H1 (cell line): ENCODE measurements around the gene RTN4RL2. TPM values are rescaled to one million over a fixed set of nuclear protein-coding genes. Genes with fewer than 3 reads are reported as not detected.
A peak's percentile ranks its signal among the peaks of the same experiment; 100 is the strongest.

ENCODE experiments used
- CTCF ChIA-PET: fragments of 300-600 bp; sonication (Branson Sonifier 250); formaldehyde crosslinking; loops from one replicate; lab custom pipeline; 2021; ENCODE audit not compliant: partially characterized antibody; lab: Charles Lee
- POLR2A ChIA-PET: fragments of 300-600 bp; sonication (Branson Sonifier 250); formaldehyde crosslinking; loops from one replicate; lab custom pipeline; 2021; ENCODE audit warnings: inconsistent platforms; ENCODE audit not compliant: partially characterized antibody; lab: Charles Lee
- DNase-seq, 2 experiments: peaks; one replicate each; pipeline versions ENCODE4 v3.0.0 to v3.0.0-alpha.2; 2010 to 2022; ENCODE audit warnings: low spot score in 2 of 2, low read depth in 1 of 2, mixed read lengths in 1 of 2
- FAIRE-seq: peaks from 2 replicates; lab custom pipeline; 2011; peaks lifted over from hg19 to GRCh38; lab: Jason Lieb, UNC
- H2AFZ ChIP-seq: 2 replicates; pipeline ENCODE4 v1.8.1; 2012; ENCODE audit warnings: low read length, inconsistent platforms
- H2AK5ac ChIP-seq: 2 replicates; pipeline ENCODE4 v1.6.1; 2013; ENCODE audit warnings: low read depth, low read length
- H2BK120ac ChIP-seq: replicated peaks from 2 replicates; pipeline ENCODE3; 2013; ENCODE audit warnings: low read depth, low read length, inconsistent platforms
- H2BK12ac ChIP-seq: 2 replicates; pipeline ENCODE4 v1.6.1; 2013; ENCODE audit warnings: low read depth, low read length
- H2BK15ac ChIP-seq: 2 replicates; pipeline ENCODE4 v1.6.1; 2013; ENCODE audit warnings: low read length
- H2BK20ac ChIP-seq: 2 replicates; pipeline ENCODE4 v1.6.1; 2013; ENCODE audit warnings: low read length
- H2BK5ac ChIP-seq: 2 replicates; pipeline ENCODE4 v1.6.1; 2013; ENCODE audit warnings: low read depth, low read length
- H3K14ac ChIP-seq: 2 replicates; pipeline ENCODE4 v1.6.1; 2013; ENCODE audit warnings: inconsistent platforms; ENCODE audit not compliant: insufficient read length
- H3K18ac ChIP-seq: 2 replicates; pipeline ENCODE4 v1.6.1; 2013; ENCODE audit warnings: low read length; ENCODE audit errors: extremely low read depth
- H3K23ac ChIP-seq: 2 replicates; pipeline ENCODE4 v1.6.1; 2013; ENCODE audit warnings: inconsistent platforms; ENCODE audit not compliant: insufficient read length
- H3K23me2 ChIP-seq: 2 replicates; pipeline ENCODE4 v1.6.1; 2013; ENCODE audit warnings: low read depth, low read length
- H3K27ac ChIP-seq: 2 replicates; pipeline ENCODE4 v1.6.1; 2011; ENCODE audit warnings: low read depth, low read length, inconsistent platforms
- H3K27me3 ChIP-seq, 4 experiments: replicated peaks in 1 of 4; 1 replicate in 1 of 4; 2 replicates in 3 of 4; pipeline versions ENCODE4 v1.6.1 to v1.8.1; 2011 to 2013; ENCODE audit warnings: low read length in 3 of 4, mild to moderate bottlenecking in 3 of 4, inconsistent platforms in 2 of 4, mixed read lengths in 2 of 4, moderate library complexity in 1 of 4; ENCODE audit not compliant: control insufficient read depth in 3 of 4, insufficient read depth in 3 of 4; ENCODE audit errors: extremely low read depth in 1 of 4
- H3K36me3 ChIP-seq, 4 experiments: 2 replicates each; pipeline versions ENCODE4 v1.6.1 to v1.8.1; 2011 to 2013; ENCODE audit warnings: mild to moderate bottlenecking in 4 of 4, low read length in 3 of 4, moderate library complexity in 2 of 4, control low read depth in 1 of 4, inconsistent platforms in 1 of 4; ENCODE audit not compliant: insufficient read depth in 4 of 4, control insufficient read depth in 2 of 4
- H3K4ac ChIP-seq: replicated peaks from 2 replicates; pipeline ENCODE3; 2013; ENCODE audit warnings: low read length, low read depth, mixed read lengths, inconsistent platforms; ENCODE audit not compliant: insufficient read length
- H3K4me1 ChIP-seq, 4 experiments: replicated peaks in 1 of 4; 1 replicate in 1 of 4; 2 replicates in 3 of 4; pipeline versions ENCODE4 v1.6.1 to v1.8.1; 2011 to 2013; ENCODE audit warnings: low read length in 3 of 4, inconsistent platforms in 2 of 4, mixed read lengths in 1 of 4; ENCODE audit not compliant: insufficient read depth in 4 of 4, control insufficient read depth in 3 of 4
- H3K4me2 ChIP-seq, 2 experiments: 2 replicates each; pipeline versions ENCODE4 v1.6.1 to v1.8.1; 2011 to 2013; ENCODE audit warnings: low read depth in 2 of 2, low read length in 2 of 2, control low read depth in 1 of 2, inconsistent platforms in 1 of 2, mild to moderate bottlenecking in 1 of 2; ENCODE audit not compliant: insufficient read depth in 1 of 2
- H3K4me3 ChIP-seq, 4 experiments: fragments of 200-600, 300-600 bp in 1 of 4; sonication (generic), shearing (Covaris generic), sonication (Bioruptor Twin) in 1 of 4; 2 replicates each; pipeline versions ENCODE4 v1.5.1 to v1.8.1; 2011 to 2016; ENCODE audit warnings: low read length in 4 of 4, low read depth in 3 of 4, control low read depth in 2 of 4, inconsistent platforms in 2 of 4, mild to moderate bottlenecking in 2 of 4, mixed read lengths in 1 of 4, moderate library complexity in 1 of 4; ENCODE audit not compliant: insufficient read depth in 2 of 4; ENCODE audit errors: extremely low read depth in 1 of 4
- H3K56ac ChIP-seq: replicated peaks from 2 replicates; pipeline ENCODE3; 2013; ENCODE audit warnings: low read depth, mild to moderate bottlenecking, mixed read lengths, low read length, inconsistent platforms; ENCODE audit not compliant: insufficient read length
- H3K79me1 ChIP-seq: 2 replicates; pipeline ENCODE4 v1.6.1; 2013; ENCODE audit warnings: low read depth, low read length, control low read depth
- H3K79me2 ChIP-seq, 2 experiments: 2 replicates each; pipeline versions ENCODE4 v1.6.1 to v1.8.1; 2012 to 2013; ENCODE audit warnings: low read length in 2 of 2, mild to moderate bottlenecking in 2 of 2, inconsistent platforms in 1 of 2; ENCODE audit not compliant: insufficient read depth in 2 of 2, control insufficient read depth in 1 of 2
- H3K9ac ChIP-seq, 4 experiments: replicated peaks in 1 of 4; 1 replicate in 1 of 4; 2 replicates in 3 of 4; pipeline versions ENCODE4 v1.6.1 to v1.8.1; 2011 to 2013; ENCODE audit warnings: low read depth in 3 of 4, low read length in 3 of 4, control low read depth in 2 of 4, mild to moderate bottlenecking in 2 of 4, moderate library complexity in 2 of 4, inconsistent platforms in 1 of 4; ENCODE audit errors: extremely low read depth in 1 of 4
- H3K9me3 ChIP-seq, 2 experiments: 2 replicates each; pipeline versions ENCODE4 v1.6.1 to v1.8.1; 2012 to 2013; ENCODE audit warnings: mild to moderate bottlenecking in 2 of 2, moderate library complexity in 2 of 2, control low read depth in 1 of 2, inconsistent platforms in 1 of 2, low read depth in 1 of 2, low read length in 1 of 2, mixed read lengths in 1 of 2; ENCODE audit not compliant: insufficient read depth in 2 of 2
- H4K20me1 ChIP-seq, 2 experiments: replicated peaks in 1 of 2; 2 replicates each; pipeline versions ENCODE3 to v1.8.1; 2011 to 2013; ENCODE audit warnings: inconsistent platforms in 2 of 2, low read length in 2 of 2, mild to moderate bottlenecking in 1 of 2; ENCODE audit not compliant: insufficient read depth in 2 of 2, control insufficient read depth in 1 of 2
- H4K5ac ChIP-seq: 2 replicates; pipeline ENCODE4 v1.6.1; 2013; ENCODE audit warnings: low read length, low read depth, mixed read lengths, inconsistent platforms; ENCODE audit not compliant: insufficient read length
- H4K8ac ChIP-seq: 2 replicates; pipeline ENCODE4 v1.8.0; 2013; ENCODE audit warnings: mild to moderate bottlenecking, moderate library complexity, low read length, inconsistent platforms; ENCODE audit not compliant: insufficient read depth; ENCODE audit errors: extremely low read depth
- H4K91ac ChIP-seq: replicated peaks from 2 replicates; pipeline ENCODE3; 2013; ENCODE audit warnings: low read length, mixed read lengths, inconsistent platforms; ENCODE audit not compliant: insufficient read length
- ATF2 ChIP-seq: IDR thresholded peaks from 2 replicates; pipeline ENCODE4 v1.6.1; 2012; ENCODE audit warnings: low read length, inconsistent platforms
- CTCF ChIP-seq, 3 experiments: IDR thresholded peaks; 1 replicate in 2 of 3; 2 replicates in 1 of 3; pipeline versions ENCODE4 v1.5.1 to v1.6.1; 2011; ENCODE audit warnings: low read length in 3 of 3, mild to moderate bottlenecking in 3 of 3, inconsistent platforms in 2 of 3, low read depth in 1 of 3, moderate library complexity in 1 of 3; ENCODE audit not compliant: insufficient read depth in 1 of 3; ENCODE audit errors: control extremely low read depth in 1 of 3
- JUND ChIP-seq: IDR thresholded peaks from 2 replicates; pipeline ENCODE4 v1.6.1; 2011; ENCODE audit warnings: mild to moderate bottlenecking, improper control_type of control experiment, low read length
- RAD21 ChIP-seq, 2 experiments: IDR thresholded peaks in 1 of 2; conservative IDR thresholded peaks in 1 of 2; 2 replicates each; pipeline ENCODE4 v1.6.1; 2011; ENCODE audit warnings: low read depth in 2 of 2, low read length in 2 of 2, improper control_type of control experiment in 1 of 2, inconsistent platforms in 1 of 2, mild to moderate bottlenecking in 1 of 2, moderate library complexity in 1 of 2
- SAP30 ChIP-seq: fragments of 300-600 bp; sonication (generic); IDR thresholded peaks from 2 replicates; pipeline ENCODE4 v1.7.1; 2012; ENCODE audit warnings: low read length, moderate library complexity, mild to moderate bottlenecking, inconsistent platforms; ENCODE audit not compliant: insufficient read depth, insufficient replicate concordance
- ZNF274 ChIP-seq: IDR thresholded peaks from 2 replicates; pipeline ENCODE4 v1.7.0; 2012; ENCODE audit warnings: low read length, borderline replicate concordance; ENCODE audit errors: extremely low read depth
- WGBS, 2 experiments: shearing (Covaris generic) in 1 of 2; methylation state at CpG; one replicate each; pipeline versions ENCODE4 v1.1.6 to v1.1.7; 2013 to 2015; ENCODE audit warnings: low lambda C conversion rate in 2 of 2, mixed read lengths in 2 of 2, inconsistent platforms in 1 of 2, low coverage in 1 of 2, missing lambda C conversion rate in 1 of 2; ENCODE audit not compliant: insufficient replicate concordance in 2 of 2, insufficient coverage in 1 of 2, insufficient read length in 1 of 2; ENCODE audit errors: extremely low coverage in 1 of 2, missing lambda C conversion rate in 1 of 2; 5-methylcytosine and 5-hydroxymethylcytosine counted together
- polyA plus RNA-seq, 7 experiments: library from polyadenylated mRNA; depleted of rRNA in 3 of 7; stranded (reverse) in 5 of 7; unstranded in 2 of 7; fragments of >200 nt in 5 of 7; fragments of 200-250 nt in 2 of 7; gene quantifications; 1 replicate in 5 of 7; 2 replicates in 1 of 7; 4 replicates in 1 of 7; pipeline versions ENCODE4 v1.2.1 to v1.2.3, GENCODE V29; 2011 to 2013; ENCODE audit warnings: missing spikeins in 2 of 7, mixed read lengths in 2 of 7
- total RNA-seq: library from RNA; stranded (reverse); fragmentation: NEBNext Ultra II Directional; extraction: Animal tissue kit (Norgen Biotek cat#: 25700); gene quantifications from 2 replicates; pipeline ENCODE4 v1.2.1, GENCODE V29; 2021

Gene RTN4RL2
- total and polyA plus RNA-seq, 2 of the 8 experiments (the other 6 are each of a cell fraction or from before 2014, with no cell fraction given) = 11.4 to 23.7 TPM

GRCh38 chr11:57430952-57431351, 29.4 kb upstream of the RTN4RL2 start:
- Histone ChIP-seq H3K23ac (no peak overlapping the region), H2BK120ac (no peak overlapping the region), H2BK12ac (no peak overlapping the region), H4K5ac (no peak overlapping the region), H4K8ac (no peak overlapping the region), H3K4me2 (no peak overlapping the region), H2AK5ac (no peak overlapping the region), H3K36me3 (no peaks in the 10 kb centered on the region), H2BK5ac (0 out of 2 replicates have a peak overlapping the region, but pooled peaks have one; percentile 28), H3K56ac (no peak overlapping the region), H3K27me3 (peaks cover 0 to 11% (median 4%) of the 10 kb centered on the region in 4 experiments; a peak in 5 of 7 replicates), H3K4me1 (peaks cover 0 to 11% (median 5%) of the 10 kb centered on the region in 4 experiments; a peak in 6 of 7 replicates), H3K18ac (no peak overlapping the region), H2BK20ac (no peak overlapping the region), H3K79me1 (no peaks in the 10 kb centered on the region), H3K14ac (no peak overlapping the region), H3K27ac (no peak overlapping the region), H3K4me3 (no peak overlapping the region), H3K79me2 (no peaks in the 10 kb centered on the region), H3K4ac (no peak overlapping the region), H3K9ac (no peak overlapping the region), H4K91ac (no peak overlapping the region), H2BK15ac (no peak overlapping the region), H3K23me2 (no peaks in the 10 kb centered on the region; the same call in 1 of the 2 replicates), H4K20me1 (no peaks in the 10 kb centered on the region), H2AFZ (no peak overlapping the region; the same call in 1 of the 2 replicates), H3K9me3 (no peaks in the 10 kb centered on the region)
- DNase-seq (no peak), FAIRE-seq (no peak)
- CTCF ChIA-PET = interaction anchor here (0.7 to 10.1 kb wide), 16 partner anchors 9 to 106 kb away, joined by 3 to 68 read pairs (median 4); no protein-coding TSS in a partner anchor
- WGBS, 2 experiments = 73% methylated on average over 1 of the region's 1 CpG; no CpG with 5 or more reads in 1 of the 2 experiments
- no peak for TF ChIP-seq SAP30
- no peak for TF ChIP-seq ZNF274
- TF ChIP-seq RAD21 (IDR thresholded peaks at IDR 0.05 in 1 of 2, conservative IDR thresholded peaks at IDR 0.05 in 1 of 2; ENCODE audit: low read depth in 2 of 2, low read length in 2 of 2) = 0 out of 4 replicates have a peak, but pooled peaks of 1 of the 2 experiments have one; percentile 10
- no peak for TF ChIP-seq ATF2
- peak; percentile 11 to 23 (median 21); a peak in 3 of 4 replicates for TF ChIP-seq CTCF (IDR thresholded peaks at IDR 0.05; ENCODE audit: control extremely low read depth in 1 of 3, insufficient read depth in 1 of 3, low read depth in 1 of 3, low read length in 3 of 3)
- TF ChIP-seq JUND = no peak
- POLR2A ChIA-PET = interaction anchor here (1.0 to 1.2 kb wide), 3 partner anchors 12 to 106 kb away, joined by 3 to 4 read pairs (median 3); partner anchors contain the start of genes RTN4RL2 and TNKS1BP1
